GM12891 (cell line): ENCODE data around the gene LCA5. TPM values are rescaled to one million over a fixed set of nuclear protein-coding genes. Genes with fewer than 3 reads are reported as not detected.
A peak's percentile ranks its signal among the peaks of the same experiment; 100 is the strongest.
"Not testable (repeated sequence)": the region's sequence is repeated elsewhere in the genome, so short reads cannot be mapped to it uniquely, and the experiment has no call there.

ENCODE experiments used
- DNase-seq: peaks from one replicate; pipeline ENCODE4 v3.0.0; 2011; ENCODE audit warnings: low spot score; ENCODE audit not compliant: insufficient read length
- FAIRE-seq: peaks from 2 replicates; lab custom pipeline; 2011; peaks lifted over from hg19 to GRCh38; lab: Jason Lieb, UNC
- PAX5 ChIP-seq: IDR thresholded peaks from 2 replicates; pipeline ENCODE4 v1.6.1; 2011; ENCODE audit warnings: low read length, moderate library complexity, mild to moderate bottlenecking; ENCODE audit not compliant: insufficient read depth, severe bottlenecking
- POLR2A ChIP-seq: IDR thresholded peaks from 2 replicates; pipeline ENCODE4 v1.6.1; 2011; ENCODE audit warnings: low read depth, low read length, control low read depth
- POLR2AphosphoS5 ChIP-seq: IDR thresholded peaks from 2 replicates; pipeline ENCODE4 v1.6.1; 2011; ENCODE audit warnings: low read depth, low read length, control low read depth
- POU2F2 ChIP-seq: IDR thresholded peaks from 2 replicates; pipeline ENCODE4 v1.6.1; 2011; ENCODE audit warnings: low read depth, mild to moderate bottlenecking, control low read depth, low read length, moderate library complexity
- SPI1 ChIP-seq: IDR thresholded peaks from 2 replicates; pipeline ENCODE4 v1.6.1; 2011; ENCODE audit warnings: low read depth, low read length, control low read depth
- TAF1 ChIP-seq: IDR thresholded peaks from 2 replicates; pipeline ENCODE4 v1.6.1; 2011; ENCODE audit warnings: low read depth, low read length, control low read depth
- polyA plus RNA-seq: library from polyadenylated mRNA; unstranded; fragments of >200 nt; gene quantifications from one replicate; pipeline ENCODE4 v1.2.1, GENCODE V29; 2012; ENCODE audit warnings: low read depth, missing spikeins, inconsistent platforms; ENCODE audit not compliant: missing spikeins

The LCA5 gene
- 0.09 TPM for polyA plus RNA-seq

DNA sequence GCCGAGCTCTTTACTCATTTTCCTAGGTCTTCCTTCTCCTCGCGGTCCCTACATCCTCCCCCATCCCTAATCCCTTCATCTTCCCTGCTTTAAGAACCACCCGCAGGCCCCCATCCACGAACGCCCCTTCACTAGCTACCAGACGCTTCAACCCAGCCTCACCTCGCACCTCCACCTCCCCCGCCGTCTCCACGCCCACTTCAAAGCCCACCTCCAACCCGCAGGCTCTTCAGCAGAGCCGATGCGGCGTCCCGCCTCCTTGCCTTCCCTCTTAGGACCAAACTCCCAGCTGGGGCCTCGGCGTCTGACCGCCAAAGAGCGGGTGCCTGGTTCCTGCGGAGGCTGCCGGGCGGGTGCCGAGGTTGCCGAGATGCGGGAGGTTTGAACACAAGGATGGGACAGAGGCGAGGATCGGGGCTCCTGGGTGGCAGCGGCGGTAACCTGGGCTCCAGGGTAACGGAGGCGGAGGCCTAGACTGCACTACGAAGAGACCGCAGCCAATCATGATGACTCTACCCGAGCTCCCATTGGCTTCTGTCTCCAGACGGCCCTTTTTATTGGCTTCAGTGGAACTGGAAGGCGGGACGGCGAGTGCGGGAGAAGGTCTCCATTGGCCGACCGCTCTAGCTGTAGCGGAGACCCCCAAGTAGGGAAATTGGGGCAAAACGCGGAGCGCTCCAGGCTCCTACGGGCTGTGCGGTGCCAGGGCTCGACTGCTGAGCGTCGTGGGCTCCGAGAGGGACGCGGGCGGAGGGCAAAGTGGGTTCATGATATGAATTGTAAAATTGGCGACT, at the start of gene LCA5:
TSS of gene LCA5 (minus strand) at position 477 of the 794 bp plus-strand sequence. CDS start 18,536 bp downstream, outside the sequence.
- TF ChIP-seq SPI1 (no peak), POU2F2 (no peak), POLR2A (no peak), POLR2AphosphoS5 (no peak), PAX5 (no peak), TAF1 (no peak)
- DNase-seq (peak; percentile 62), FAIRE-seq (peak; percentile 69)

DNA sequence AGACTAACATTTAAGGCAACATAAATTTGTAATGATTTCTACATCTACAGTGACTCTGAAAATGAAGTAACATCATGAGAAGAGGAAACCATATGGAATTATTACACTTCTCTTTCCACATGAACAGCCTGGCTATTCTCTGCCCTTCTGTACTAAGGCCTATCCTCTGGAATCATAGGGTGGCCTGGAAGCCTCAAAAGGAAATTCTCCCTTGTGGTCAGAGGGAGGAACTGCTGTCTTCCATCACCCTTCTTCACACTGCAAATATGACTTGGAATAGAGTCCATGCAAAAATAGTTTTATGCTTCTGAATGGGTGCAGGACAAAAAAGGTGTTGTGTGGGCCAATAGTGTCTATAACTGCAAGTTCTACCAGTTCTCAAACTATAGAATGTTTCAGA, 49.3 kb upstream of the LCA5 start:
- FAIRE-seq (no peak), DNase-seq (no peak)
- TF ChIP-seq POU2F2 = no peak
- TF ChIP-seq POLR2A = no peak
- no peak for TF ChIP-seq SPI1
- no peak for TF ChIP-seq POLR2AphosphoS5
- TF ChIP-seq PAX5 = no peak
- no peak for TF ChIP-seq TAF1

DNA sequence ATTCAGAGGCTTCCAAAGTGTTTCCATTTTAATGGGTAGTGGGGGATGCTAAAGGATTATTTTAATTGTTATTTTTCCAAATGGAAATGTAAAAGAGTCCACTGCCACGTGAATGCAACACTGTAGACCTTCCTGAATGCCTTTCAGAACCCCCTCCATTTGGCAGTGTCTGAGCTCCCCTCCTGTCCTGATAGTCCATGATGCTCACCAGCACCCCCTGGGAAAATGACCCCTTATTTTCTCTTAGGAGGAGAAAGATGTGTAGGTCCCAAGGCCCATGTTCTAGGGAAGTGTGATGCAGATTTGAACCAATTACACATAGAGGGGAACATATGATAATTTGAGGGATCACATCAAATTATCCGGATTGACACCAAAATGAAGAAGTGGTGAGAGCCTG, 47.1 kb upstream of the LCA5 start:
- TF ChIP-seq PAX5 = no peak
- no peak for TF ChIP-seq POLR2A
- no peak for TF ChIP-seq TAF1
- no peak for TF ChIP-seq SPI1
- no peak for TF ChIP-seq POLR2AphosphoS5
- no peak for TF ChIP-seq POU2F2
- FAIRE-seq (no peak), DNase-seq (no peak)

DNA sequence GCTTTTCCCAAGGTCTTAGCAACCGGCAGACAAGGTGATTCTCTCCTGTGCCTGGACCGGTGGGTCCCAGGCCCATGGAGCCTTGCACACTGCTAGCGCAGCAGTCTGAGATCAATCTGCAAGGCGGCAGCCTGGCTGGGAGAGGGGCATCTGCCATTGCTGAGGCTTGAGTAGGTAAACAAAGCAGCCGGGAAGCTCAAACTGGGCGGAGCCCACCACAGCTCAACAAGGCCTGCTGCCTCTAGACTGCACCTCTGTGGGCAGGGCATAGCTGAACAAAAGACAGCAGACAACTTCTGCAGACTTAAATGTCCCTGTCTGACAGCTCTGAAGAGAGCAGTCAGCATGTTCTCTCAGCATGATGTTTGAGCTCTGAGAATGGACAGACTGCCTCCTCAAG, 40.7 kb upstream of the LCA5 start:
- FAIRE-seq, DNase-seq: not testable (repeated sequence)

DNA sequence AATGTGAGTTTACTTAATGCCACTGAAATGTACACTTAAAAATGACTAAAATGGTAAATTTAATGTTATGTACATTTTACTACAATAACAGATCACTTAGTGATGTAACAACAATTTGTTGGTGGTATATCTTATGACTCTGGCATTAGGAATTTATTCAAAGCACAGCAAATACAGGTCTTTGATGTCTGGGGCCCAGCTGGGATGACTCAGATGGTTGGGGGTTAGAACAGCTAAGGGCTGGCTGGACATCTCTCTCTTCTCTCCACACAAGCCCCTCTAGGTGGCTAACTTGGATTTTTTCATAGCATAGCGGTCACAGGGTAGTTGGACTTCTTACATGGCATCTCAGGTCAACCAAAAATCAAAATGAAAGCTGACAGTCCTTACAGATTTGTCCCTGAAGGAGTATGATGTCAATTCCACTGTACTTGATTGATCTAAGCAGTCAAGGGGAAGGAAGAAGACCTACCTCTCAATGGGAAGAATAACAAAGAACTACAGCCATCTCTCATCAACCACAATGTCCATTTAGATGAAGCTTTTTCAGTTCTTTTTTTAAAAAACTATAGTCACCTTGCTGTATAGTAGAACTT, 37.5 kb upstream of the LCA5 start:
- TF ChIP-seq POLR2A (no peak), SPI1 (no peak), TAF1 (no peak), PAX5 (no peak), POLR2AphosphoS5 (no peak), POU2F2 (no peak)
- no peak for FAIRE-seq
- DNase-seq = no peak

DNA sequence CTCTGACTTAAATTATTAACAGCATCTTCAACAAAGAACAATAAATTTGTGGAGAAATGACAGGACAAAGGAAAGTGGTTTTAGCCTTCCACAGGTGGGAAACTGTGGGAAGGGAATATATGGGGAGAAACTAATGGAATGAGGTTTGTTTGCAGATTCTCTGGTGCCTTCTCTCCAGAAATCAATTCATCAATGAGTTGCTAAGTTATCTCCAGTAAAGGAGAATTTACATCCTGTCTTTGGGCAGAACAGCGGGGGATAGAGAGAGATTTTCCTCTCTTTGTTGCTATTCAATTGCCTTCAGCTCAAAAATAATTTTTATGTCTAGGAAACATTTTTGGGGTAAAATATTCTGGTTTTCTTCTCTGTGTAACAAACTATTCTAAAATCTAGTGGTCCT, 36.9 kb upstream of the LCA5 start:
- TF ChIP-seq TAF1 (no peak), SPI1 (no peak), POU2F2 (no peak), PAX5 (no peak), POLR2A (no peak), POLR2AphosphoS5 (no peak)
- no peak for FAIRE-seq
- no peak for DNase-seq

DNA sequence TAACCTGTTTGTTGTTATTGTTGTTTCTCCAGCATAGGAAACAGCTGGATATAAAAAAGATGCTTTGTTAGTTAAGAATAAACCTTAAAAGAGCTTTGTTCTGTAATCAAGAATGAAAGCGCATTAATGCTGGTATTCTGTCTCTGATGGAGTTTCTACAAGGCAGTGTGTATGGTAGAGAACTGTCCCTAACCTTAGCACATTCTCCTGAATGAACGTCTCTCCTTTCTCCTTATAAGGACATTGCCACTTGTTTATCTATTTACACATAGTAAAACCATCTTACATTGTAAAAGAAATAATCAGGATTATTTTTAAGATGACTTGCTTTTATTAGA, 33.8 kb upstream of the LCA5 start:
- FAIRE-seq (peak; percentile 13), DNase-seq (no peak)
- TF ChIP-seq POLR2AphosphoS5 (no peak), SPI1 (no peak), TAF1 (no peak), PAX5 (no peak), POU2F2 (no peak), POLR2A (no peak)

DNA sequence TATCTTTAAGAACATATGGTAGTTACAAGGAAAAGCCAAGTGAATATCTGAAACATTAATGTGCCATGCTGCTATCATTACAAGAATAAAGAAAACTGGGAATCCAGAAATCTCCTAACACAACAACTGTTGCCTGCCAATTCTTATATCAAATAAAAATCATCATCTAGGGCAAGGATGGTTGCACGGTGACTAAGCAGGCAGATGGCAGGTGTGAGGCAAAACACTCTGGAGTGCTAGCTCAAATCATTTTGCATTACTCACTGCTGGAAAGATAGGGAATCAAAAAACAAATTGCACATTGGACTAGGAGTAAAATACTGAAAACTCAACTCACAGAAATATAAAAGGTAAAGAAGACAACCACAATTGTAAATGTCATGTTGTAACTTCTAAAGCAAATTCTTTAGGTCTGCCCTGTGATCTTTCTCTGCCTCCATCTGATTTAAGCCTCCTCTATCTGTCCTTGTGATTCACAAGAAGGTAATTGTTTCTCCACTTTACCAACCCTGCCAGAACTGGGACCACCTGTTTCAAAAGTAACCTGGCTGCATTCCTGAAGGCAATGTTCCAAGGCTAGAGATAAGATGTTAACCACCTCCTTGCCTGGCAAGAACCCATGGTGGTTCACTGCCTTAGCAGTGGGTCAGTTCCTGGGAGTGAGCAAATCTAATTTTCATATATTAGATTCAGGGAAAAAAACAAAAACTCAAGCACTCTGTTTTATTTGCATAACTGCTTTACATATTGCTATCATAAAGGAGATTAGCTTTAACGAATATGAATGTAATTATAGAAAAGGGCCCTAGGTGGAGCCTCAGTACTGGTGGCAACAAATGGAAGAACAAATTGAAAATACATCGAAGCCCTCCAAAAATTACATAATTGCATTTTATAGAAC, 33.1 kb upstream of the LCA5 start:
- TF ChIP-seq POLR2A = no peak
- TF ChIP-seq PAX5 = no peak
- TF ChIP-seq SPI1 = no peak
- no peak for TF ChIP-seq TAF1
- FAIRE-seq (no peak), DNase-seq (no peak)

DNA sequence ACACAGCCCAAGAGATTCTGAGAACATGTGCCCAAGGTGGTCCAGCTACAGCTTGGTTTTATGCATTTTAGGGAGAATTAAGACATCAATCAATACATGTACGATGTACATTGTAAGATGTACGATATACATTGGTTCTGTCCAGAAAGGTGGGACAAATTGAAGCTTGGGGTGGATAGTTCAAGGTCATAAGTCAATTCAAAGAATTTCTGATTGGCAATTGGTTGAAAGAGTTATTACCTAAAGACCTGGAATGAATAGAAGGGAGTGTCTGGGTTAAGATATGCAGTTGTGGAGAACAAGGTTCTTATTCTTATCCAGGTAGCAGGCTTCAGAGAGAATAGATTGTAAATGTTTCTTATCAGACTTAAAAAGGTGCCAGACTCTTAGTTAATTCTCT, 31.8 kb upstream of the LCA5 start:
- no peak for FAIRE-seq

More for the DNA sequence above, 31.8 kb upstream of the LCA5 start:
- TF ChIP-seq POU2F2 = no peak
- no peak for DNase-seq
